Activated B cell treated with CpG ODN at 0.5 μM for 24 hours (primary cell): ENCODE data around the gene HS3ST1. TPM values are rescaled to one million over a fixed set of nuclear protein-coding genes. Genes with fewer than 3 reads are reported as not detected.

Experiments used
- ATAC-seq: fragments of 200-7000 bp; cut with Tn5 transposase; one replicate; pipeline ENCODE4 v1.10.0; 2021; ENCODE audit warnings: low read depth, mild to moderate bottlenecking, moderate library complexity
- CTCF ChIA-PET: fragments of 350-600 bp; sonication (Branson Sonifier 250); formaldehyde crosslinking; loops from one replicate; lab custom pipeline; 2021; ENCODE audit warnings: antibody characterized with exemption; lab: Charles Lee
- POLR2A ChIA-PET: fragments of 350-600 bp; sonication (Branson Sonifier 250); formaldehyde crosslinking; loops from one replicate; lab custom pipeline; 2021; ENCODE audit warnings: antibody characterized with exemption; lab: Charles Lee
- DNase-seq: peaks from one replicate; pipeline ENCODE4 v3.0.0; 2022
- H3K27ac Mint-ChIP-seq: one replicate; pipeline ENCODE4 v1.8.0; 2020; ENCODE audit warnings: mixed read lengths
- H3K27me3 Mint-ChIP-seq: one replicate; pipeline ENCODE4 v1.8.0; 2021; ENCODE audit warnings: mixed read lengths
- H3K36me3 Mint-ChIP-seq: one replicate; pipeline ENCODE4 v1.8.0; 2021; ENCODE audit warnings: low read depth, mixed read lengths
- H3K4me1 Mint-ChIP-seq: one replicate; pipeline ENCODE4 v1.8.0; 2021; ENCODE audit warnings: mixed read lengths
- H3K4me3 Mint-ChIP-seq: one replicate; pipeline ENCODE4 v1.8.0; 2020; ENCODE audit warnings: mild to moderate bottlenecking, mixed read lengths
- H3K9me3 Mint-ChIP-seq: one replicate; pipeline ENCODE4 v1.8.0; 2020; ENCODE audit warnings: mixed read lengths
- CTCF ChIP-seq: fragments of 200-600 bp; IDR thresholded peaks from one replicate; pipeline ENCODE4 v1.8.0; 2022; ENCODE audit warnings: antibody characterized with exemption, mild to moderate bottlenecking
- intact Hi-C: fragments of 100-400 bp; cut with micrococcal nuclease; formaldehyde crosslinking; loops from one replicate; pipeline ENCODE4 v1.15.1; 2024
- total RNA-seq: library from RNA; stranded (reverse); gene quantifications from 2 replicates; pipeline ENCODE4 v1.2.3, GENCODE V29; 2022

HS3ST1 gene
- total RNA-seq = 0.59 and 2.1 TPM in 2 replicates

- H3K27me3 Mint-ChIP-seq = peaks cover 2% of the 10 kb centered on the region
- H3K36me3 Mint-ChIP-seq = peaks cover 4% of the 10 kb centered on the region
- ATAC-seq (peak; percentile 45), DNase-seq (no peak)
- no peaks in the 10 kb centered on the region for H3K9me3 Mint-ChIP-seq
- TF ChIP-seq CTCF = no peak
- H3K27ac Mint-ChIP-seq = peak within 1 kb of the TSS; percentile 80
- peaks cover 84% of the 10 kb centered on the region for H3K4me1 Mint-ChIP-seq
- intact Hi-C loops = loop anchor here (1.0 to 10.0 kb wide), 11 partner anchors 194 to 1404 kb away; partner anchors contain the start of genes CLNK, SLC2A9 and WDR1
- POLR2A ChIA-PET = interaction anchor here (0.5 to 1.3 kb wide), 4 partner anchors 16 to 851 kb away, joined by 3 to 6 read pairs (median 3); no protein-coding TSS in a partner anchor
- H3K4me3 Mint-ChIP-seq = peak within 1 kb of the TSS; percentile 91
- CTCF ChIA-PET = interaction anchor here (0.5 to 1.6 kb wide), 3 partner anchors 845 to 851 kb away, joined by 3 to 5 read pairs (median 3); no protein-coding TSS in a partner anchor
Observed at GRCh38 chr4:11428231-11428898, at the start of gene HS3ST1. HS3ST1 (minus strand) TSS chr4:11428894; CDS start chr4:11400005, 28,889 bp downstream.

GRCh38 chr4:11475871-11476270 is 47.2 kb upstream of the HS3ST1 start:
- no peaks in the 10 kb centered on the region for H3K27me3 Mint-ChIP-seq
- no peak overlapping the region for H3K27ac Mint-ChIP-seq
- H3K4me1 Mint-ChIP-seq = peaks cover 24% of the 10 kb centered on the region
- no peak for TF ChIP-seq CTCF
- intact Hi-C loops = no loop called here
- no peak overlapping the region for H3K4me3 Mint-ChIP-seq
- H3K36me3 Mint-ChIP-seq = no peaks in the 10 kb centered on the region
- POLR2A ChIA-PET = no interaction called here
- CTCF ChIA-PET = no interaction called here
- no peak for DNase-seq
- ATAC-seq = no peak
- H3K9me3 Mint-ChIP-seq = peaks cover 5% of the 10 kb centered on the region

DNA sequence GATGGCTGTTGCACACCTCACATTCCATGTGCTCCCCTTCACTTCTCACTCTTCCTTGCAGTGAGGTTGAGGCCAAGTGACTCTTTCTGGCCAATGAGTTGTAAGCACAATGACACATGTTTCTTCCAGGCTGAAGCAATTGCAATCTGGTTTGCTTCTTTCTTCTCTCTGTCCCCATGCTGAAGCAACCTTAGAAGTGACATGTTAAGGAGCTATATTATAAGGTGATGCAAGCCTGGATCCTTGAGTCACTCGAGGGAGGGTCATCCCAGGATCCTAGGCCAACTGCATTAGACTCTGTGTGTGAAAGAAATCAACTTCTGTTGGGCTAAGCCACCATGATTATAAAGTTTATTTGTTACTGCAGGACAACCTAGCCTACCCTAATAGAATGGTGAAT is 45.5 kb upstream of the HS3ST1 start:
- POLR2A ChIA-PET = no interaction called here
- no peak overlapping the region for H3K4me3 Mint-ChIP-seq
- CTCF ChIA-PET = no interaction called here

DNA sequence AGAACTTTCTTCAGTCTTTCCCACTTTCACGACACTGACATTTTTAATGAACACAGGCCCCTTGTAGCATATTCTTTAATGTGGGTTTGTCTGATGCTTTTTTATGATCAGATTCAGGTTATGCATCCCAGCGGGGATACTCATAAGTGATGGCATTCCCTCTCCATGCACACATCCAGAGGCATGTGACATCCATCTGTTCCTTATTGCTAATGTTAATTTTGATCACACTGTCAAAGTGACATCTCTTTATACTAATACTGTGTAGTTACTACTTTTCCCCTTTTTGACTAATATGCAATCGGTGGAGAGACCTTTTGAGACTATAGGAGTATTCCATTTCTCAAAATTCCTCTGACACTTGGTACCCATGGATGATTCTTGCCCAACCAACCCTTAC is 43.8 kb upstream of the HS3ST1 start:
- CTCF ChIA-PET = interaction anchor here (1.2 kb wide), 1 partner anchor 923 kb away, joined by 3 read pairs; no protein-coding TSS in a partner anchor

More for the DNA sequence above, 45.5 kb upstream of the HS3ST1 start:
- H3K36me3 Mint-ChIP-seq = no peaks in the 10 kb centered on the region
- intact Hi-C loops = loop anchor here (5.0 kb wide), 2 partner anchors 187 to 1017 kb away; partner anchors contain the start of gene ZNF518B
- peaks cover 41% of the 10 kb centered on the region for H3K4me1 Mint-ChIP-seq
- peaks cover 2% of the 10 kb centered on the region for H3K9me3 Mint-ChIP-seq
- H3K27ac Mint-ChIP-seq = no peak overlapping the region
- H3K27me3 Mint-ChIP-seq = no peaks in the 10 kb centered on the region
- ATAC-seq (no peak), DNase-seq (no peak)
- TF ChIP-seq CTCF = no peak

More for the DNA sequence above, 43.8 kb upstream of the HS3ST1 start:
- H3K9me3 Mint-ChIP-seq = no peaks in the 10 kb centered on the region
- intact Hi-C loops = loop anchor here (5.0 kb wide), 2 partner anchors 185 to 1015 kb away; partner anchors contain the start of gene ZNF518B
- no peaks in the 10 kb centered on the region for H3K27me3 Mint-ChIP-seq
- POLR2A ChIA-PET = no interaction called here
- H3K4me1 Mint-ChIP-seq = peaks cover 53% of the 10 kb centered on the region
- peak overlapping the region; percentile 16 for H3K27ac Mint-ChIP-seq
- ATAC-seq (no peak), DNase-seq (no peak)
- no peak overlapping the region for H3K4me3 Mint-ChIP-seq
- no peak for TF ChIP-seq CTCF
- no peaks in the 10 kb centered on the region for H3K36me3 Mint-ChIP-seq
